ENCODE results near the gene SSR2.

SSR2 gene

DNA sequence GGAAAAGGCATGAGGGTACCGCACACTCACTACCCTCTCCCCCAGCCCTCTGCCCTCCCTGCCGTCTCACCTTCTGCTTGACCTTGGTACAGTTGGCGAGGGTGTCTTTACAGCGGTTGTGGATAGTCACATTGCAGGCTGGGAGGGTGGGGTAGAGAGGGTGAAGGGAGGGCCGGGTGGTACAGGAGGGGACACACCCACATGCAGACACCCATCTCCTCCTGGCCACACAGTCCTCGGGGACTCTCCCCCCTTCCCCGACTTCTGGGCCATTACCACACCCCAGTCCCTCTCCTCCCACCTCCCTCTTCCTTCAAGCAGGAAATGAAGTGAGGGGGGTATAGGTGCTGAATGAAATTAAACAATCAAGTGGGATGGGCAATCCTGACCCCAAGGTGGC lies 54.0 kb downstream of the SSR2 start:
- H3K4me3 ChIP-seq (ENCODE audit: low read depth, low read length), result no peak overlapping the region
- no peak for TF ChIP-seq CTCF (conservative IDR thresholded peaks at IDR 0.05; ENCODE audit: low read depth, low read length)
- no peak for DNase-seq (ENCODE audit: low read depth)

DNA sequence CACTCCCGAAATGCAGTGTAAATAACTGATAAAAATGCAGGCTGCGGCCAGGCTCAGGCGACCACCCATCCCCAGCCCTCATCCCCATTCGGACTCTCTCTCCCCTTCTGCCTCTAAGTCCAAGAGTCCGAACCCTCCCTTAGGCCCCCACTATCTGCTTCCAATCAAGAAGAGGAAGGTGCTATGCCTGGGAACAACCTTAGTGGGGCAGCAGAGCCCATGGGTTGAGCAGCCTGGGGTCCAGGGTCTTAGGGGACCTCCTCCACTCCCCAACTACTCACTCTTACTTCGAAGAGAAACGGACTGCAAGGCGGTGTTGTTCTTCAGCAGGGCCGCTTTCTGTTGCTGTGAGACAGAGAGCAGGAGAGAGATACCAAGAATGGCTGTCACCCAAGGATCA lies 54.6 kb downstream of the SSR2 start:
- TF ChIP-seq CTCF (conservative IDR thresholded peaks at IDR 0.05; ENCODE audit: low read depth, low read length), result peak; percentile 53
- no peak for DNase-seq (ENCODE audit: low read depth)

DNA sequence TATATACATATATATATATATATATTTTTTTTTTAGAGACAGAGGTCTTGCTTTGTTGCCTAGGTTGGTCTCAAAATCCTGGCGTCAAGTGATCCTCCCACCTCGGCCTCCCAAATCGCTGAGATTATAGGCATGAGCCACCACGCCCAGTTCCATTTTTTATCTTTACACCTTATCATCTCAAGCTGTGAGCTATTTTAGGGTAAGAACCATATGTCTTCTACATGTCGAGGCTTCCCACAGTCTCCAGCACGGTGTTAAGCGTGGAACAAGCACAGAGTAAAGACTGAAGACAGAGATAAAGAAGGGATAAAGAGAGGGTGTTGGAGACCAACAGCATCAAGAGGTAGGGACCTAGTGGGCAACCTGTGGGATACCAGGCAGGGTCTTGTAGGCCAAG lies 56.6 kb downstream of the SSR2 start:
- no peak for DNase-seq (ENCODE audit: low read depth)
- TF ChIP-seq CTCF (conservative IDR thresholded peaks at IDR 0.05; ENCODE audit: low read depth, low read length), result no peak
- H3K4me3 ChIP-seq (ENCODE audit: low read depth, low read length), result no peak overlapping the region

More for the DNA sequence above, 54.6 kb downstream of the SSR2 start:
- H3K4me3 ChIP-seq (ENCODE audit: low read depth, low read length), result no peak overlapping the region

GRCh38 chr1:155962599-155963211 lies 58.0 kb downstream of the SSR2 start:
- H3K4me3 ChIP-seq (ENCODE audit: low read depth, low read length), result no peak overlapping the region
- DNase-seq (ENCODE audit: low read depth), result peak; percentile 52
- no peak for TF ChIP-seq CTCF (conservative IDR thresholded peaks at IDR 0.05; ENCODE audit: low read depth, low read length)

DNA sequence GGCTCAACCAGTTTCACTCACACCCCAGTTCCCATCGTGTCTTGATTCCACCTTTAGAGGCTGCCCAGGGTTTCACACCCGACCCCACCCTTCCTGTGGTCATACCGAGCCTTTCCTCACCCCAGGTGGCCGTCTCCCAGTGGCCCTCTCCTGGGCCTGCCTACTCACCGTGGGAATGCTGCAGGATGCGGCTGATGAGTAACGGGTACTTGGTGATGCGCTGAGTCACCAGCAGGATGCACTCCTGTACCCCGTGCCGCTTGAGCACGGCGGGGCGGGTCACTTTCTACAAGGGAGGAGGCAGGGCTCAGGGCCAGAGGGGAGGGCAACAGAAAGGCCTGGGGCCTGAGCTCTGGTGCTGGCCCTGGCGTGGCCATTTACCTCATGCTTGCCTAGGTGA lies 58.8 kb downstream of the SSR2 start:
- H3K4me3 ChIP-seq (ENCODE audit: low read depth, low read length), result no peak overlapping the region
- peak; percentile 61 for TF ChIP-seq CTCF (conservative IDR thresholded peaks at IDR 0.05; ENCODE audit: low read depth, low read length)
- peak; percentile 95 for DNase-seq (ENCODE audit: low read depth)

GRCh38 chr1:155960081-155960745 lies 60.5 kb downstream of the SSR2 start:
- H3K4me3 ChIP-seq (ENCODE audit: low read depth, low read length), result no peak overlapping the region
- TF ChIP-seq CTCF (conservative IDR thresholded peaks at IDR 0.05; ENCODE audit: low read depth, low read length), result no peak
- no peak for DNase-seq (ENCODE audit: low read depth)

Data from choroid plexus epithelial cell (primary cell).